H1 (cell line): ENCODE measurements around the gene DLAT. TPM values are rescaled to one million over a fixed set of nuclear protein-coding genes. Genes with fewer than 3 reads are reported as not detected.

Experiments used
- CTCF ChIA-PET: fragments of 300-600 bp; sonication (Branson Sonifier 250); formaldehyde crosslinking; loops from one replicate; lab custom pipeline; 2021; ENCODE audit not compliant: partially characterized antibody; lab: Charles Lee
- POLR2A ChIA-PET: fragments of 300-600 bp; sonication (Branson Sonifier 250); formaldehyde crosslinking; loops from one replicate; lab custom pipeline; 2021; ENCODE audit warnings: inconsistent platforms; ENCODE audit not compliant: partially characterized antibody; lab: Charles Lee
- DNase-seq, 2 experiments: peaks; one replicate each; pipeline versions ENCODE4 v3.0.0 to v3.0.0-alpha.2; 2010 to 2022; ENCODE audit warnings: low spot score in 2 of 2, low read depth in 1 of 2, mixed read lengths in 1 of 2
- FAIRE-seq: peaks from 2 replicates; lab custom pipeline; 2011; peaks lifted over from hg19 to GRCh38; lab: Jason Lieb, UNC
- H2AFZ ChIP-seq: 2 replicates; pipeline ENCODE4 v1.8.1; 2012; ENCODE audit warnings: low read length, inconsistent platforms
- H2AK5ac ChIP-seq: 2 replicates; pipeline ENCODE4 v1.6.1; 2013; ENCODE audit warnings: low read depth, low read length
- H2BK120ac ChIP-seq: replicated peaks from 2 replicates; pipeline ENCODE3; 2013; ENCODE audit warnings: low read depth, low read length, inconsistent platforms
- H2BK12ac ChIP-seq: 2 replicates; pipeline ENCODE4 v1.6.1; 2013; ENCODE audit warnings: low read depth, low read length
- H2BK15ac ChIP-seq: 2 replicates; pipeline ENCODE4 v1.6.1; 2013; ENCODE audit warnings: low read length
- H2BK20ac ChIP-seq: 2 replicates; pipeline ENCODE4 v1.6.1; 2013; ENCODE audit warnings: low read length
- H2BK5ac ChIP-seq: 2 replicates; pipeline ENCODE4 v1.6.1; 2013; ENCODE audit warnings: low read depth, low read length
- H3K14ac ChIP-seq: 2 replicates; pipeline ENCODE4 v1.6.1; 2013; ENCODE audit warnings: inconsistent platforms; ENCODE audit not compliant: insufficient read length
- H3K18ac ChIP-seq: 2 replicates; pipeline ENCODE4 v1.6.1; 2013; ENCODE audit warnings: low read length; ENCODE audit errors: extremely low read depth
- H3K23ac ChIP-seq: 2 replicates; pipeline ENCODE4 v1.6.1; 2013; ENCODE audit warnings: inconsistent platforms; ENCODE audit not compliant: insufficient read length
- H3K23me2 ChIP-seq: 2 replicates; pipeline ENCODE4 v1.6.1; 2013; ENCODE audit warnings: low read depth, low read length
- H3K27ac ChIP-seq: 2 replicates; pipeline ENCODE4 v1.6.1; 2011; ENCODE audit warnings: low read depth, low read length, inconsistent platforms
- H3K27me3 ChIP-seq, 4 experiments: replicated peaks in 1 of 4; 1 replicate in 1 of 4; 2 replicates in 3 of 4; pipeline versions ENCODE4 v1.6.1 to v1.8.1; 2011 to 2013; ENCODE audit warnings: low read length in 3 of 4, mild to moderate bottlenecking in 3 of 4, inconsistent platforms in 2 of 4, mixed read lengths in 2 of 4, moderate library complexity in 1 of 4; ENCODE audit not compliant: control insufficient read depth in 3 of 4, insufficient read depth in 3 of 4; ENCODE audit errors: extremely low read depth in 1 of 4
- H3K36me3 ChIP-seq, 4 experiments: 2 replicates each; pipeline versions ENCODE4 v1.6.1 to v1.8.1; 2011 to 2013; ENCODE audit warnings: mild to moderate bottlenecking in 4 of 4, low read length in 3 of 4, moderate library complexity in 2 of 4, control low read depth in 1 of 4, inconsistent platforms in 1 of 4; ENCODE audit not compliant: insufficient read depth in 4 of 4, control insufficient read depth in 2 of 4
- H3K4ac ChIP-seq: replicated peaks from 2 replicates; pipeline ENCODE3; 2013; ENCODE audit warnings: low read length, low read depth, mixed read lengths, inconsistent platforms; ENCODE audit not compliant: insufficient read length
- H3K4me1 ChIP-seq, 4 experiments: replicated peaks in 1 of 4; 1 replicate in 1 of 4; 2 replicates in 3 of 4; pipeline versions ENCODE4 v1.6.1 to v1.8.1; 2011 to 2013; ENCODE audit warnings: low read length in 3 of 4, inconsistent platforms in 2 of 4, mixed read lengths in 1 of 4; ENCODE audit not compliant: insufficient read depth in 4 of 4, control insufficient read depth in 3 of 4
- H3K4me2 ChIP-seq, 2 experiments: 2 replicates each; pipeline versions ENCODE4 v1.6.1 to v1.8.1; 2011 to 2013; ENCODE audit warnings: low read depth in 2 of 2, low read length in 2 of 2, control low read depth in 1 of 2, inconsistent platforms in 1 of 2, mild to moderate bottlenecking in 1 of 2; ENCODE audit not compliant: insufficient read depth in 1 of 2
- H3K4me3 ChIP-seq, 4 experiments: fragments of 200-600, 300-600 bp in 1 of 4; sonication (generic), shearing (Covaris generic), sonication (Bioruptor Twin) in 1 of 4; 2 replicates each; pipeline versions ENCODE4 v1.5.1 to v1.8.1; 2011 to 2016; ENCODE audit warnings: low read length in 4 of 4, low read depth in 3 of 4, control low read depth in 2 of 4, inconsistent platforms in 2 of 4, mild to moderate bottlenecking in 2 of 4, mixed read lengths in 1 of 4, moderate library complexity in 1 of 4; ENCODE audit not compliant: insufficient read depth in 2 of 4; ENCODE audit errors: extremely low read depth in 1 of 4
- H3K56ac ChIP-seq: replicated peaks from 2 replicates; pipeline ENCODE3; 2013; ENCODE audit warnings: low read depth, mild to moderate bottlenecking, mixed read lengths, low read length, inconsistent platforms; ENCODE audit not compliant: insufficient read length
- H3K79me1 ChIP-seq: 2 replicates; pipeline ENCODE4 v1.6.1; 2013; ENCODE audit warnings: low read depth, low read length, control low read depth
- H3K79me2 ChIP-seq, 2 experiments: 2 replicates each; pipeline versions ENCODE4 v1.6.1 to v1.8.1; 2012 to 2013; ENCODE audit warnings: low read length in 2 of 2, mild to moderate bottlenecking in 2 of 2, inconsistent platforms in 1 of 2; ENCODE audit not compliant: insufficient read depth in 2 of 2, control insufficient read depth in 1 of 2
- H3K9ac ChIP-seq, 4 experiments: replicated peaks in 1 of 4; 1 replicate in 1 of 4; 2 replicates in 3 of 4; pipeline versions ENCODE4 v1.6.1 to v1.8.1; 2011 to 2013; ENCODE audit warnings: low read depth in 3 of 4, low read length in 3 of 4, control low read depth in 2 of 4, mild to moderate bottlenecking in 2 of 4, moderate library complexity in 2 of 4, inconsistent platforms in 1 of 4; ENCODE audit errors: extremely low read depth in 1 of 4
- H3K9me3 ChIP-seq, 2 experiments: 2 replicates each; pipeline versions ENCODE4 v1.6.1 to v1.8.1; 2012 to 2013; ENCODE audit warnings: mild to moderate bottlenecking in 2 of 2, moderate library complexity in 2 of 2, control low read depth in 1 of 2, inconsistent platforms in 1 of 2, low read depth in 1 of 2, low read length in 1 of 2, mixed read lengths in 1 of 2; ENCODE audit not compliant: insufficient read depth in 2 of 2
- H4K20me1 ChIP-seq, 2 experiments: replicated peaks in 1 of 2; 2 replicates each; pipeline versions ENCODE3 to v1.8.1; 2011 to 2013; ENCODE audit warnings: inconsistent platforms in 2 of 2, low read length in 2 of 2, mild to moderate bottlenecking in 1 of 2; ENCODE audit not compliant: insufficient read depth in 2 of 2, control insufficient read depth in 1 of 2
- H4K5ac ChIP-seq: 2 replicates; pipeline ENCODE4 v1.6.1; 2013; ENCODE audit warnings: low read length, low read depth, mixed read lengths, inconsistent platforms; ENCODE audit not compliant: insufficient read length
- H4K8ac ChIP-seq: 2 replicates; pipeline ENCODE4 v1.8.0; 2013; ENCODE audit warnings: mild to moderate bottlenecking, moderate library complexity, low read length, inconsistent platforms; ENCODE audit not compliant: insufficient read depth; ENCODE audit errors: extremely low read depth
- H4K91ac ChIP-seq: replicated peaks from 2 replicates; pipeline ENCODE3; 2013; ENCODE audit warnings: low read length, mixed read lengths, inconsistent platforms; ENCODE audit not compliant: insufficient read length
- ASH2L ChIP-seq: fragments of 200-600, 300-600 bp; sonication (generic); IDR thresholded peaks from one replicate; pipeline ENCODE4 v1.7.1; 2017; ENCODE audit warnings: low read length
- CHD2 ChIP-seq: IDR thresholded peaks from 2 replicates; pipeline ENCODE4 v1.6.1; 2012; ENCODE audit warnings: low read length, improper control_type of control experiment
- EZH2 ChIP-seq: fragments of 200-600 bp; sonication (generic); IDR thresholded peaks from 2 replicates; pipeline ENCODE4 v1.7.1; 2012; ENCODE audit warnings: low read depth, mild to moderate bottlenecking, moderate library complexity, low read length, inconsistent platforms; ENCODE audit not compliant: severe bottlenecking
- JUN ChIP-seq: IDR thresholded peaks from 2 replicates; pipeline ENCODE4 v1.6.1; 2011; ENCODE audit warnings: low read depth, mild to moderate bottlenecking, improper control_type of control experiment, low read length
- KDM5A ChIP-seq: fragments of 200-600 bp; IDR thresholded peaks from 2 replicates; pipeline ENCODE4 v1.7.1; 2012; ENCODE audit warnings: mild to moderate bottlenecking, low read length, inconsistent platforms, mixed read lengths
- PHF8 ChIP-seq: fragments of 200-600 bp; sonication (generic); conservative IDR thresholded peaks from 2 replicates; pipeline ENCODE4 v1.7.1; 2012; ENCODE audit warnings: low read depth, mild to moderate bottlenecking, inconsistent platforms, low read length, moderate library complexity
- POLR2A ChIP-seq, 2 experiments: IDR thresholded peaks; 1 replicate in 1 of 2; 2 replicates in 1 of 2; pipeline ENCODE4 v1.6.1; 2011; ENCODE audit warnings: low read depth in 2 of 2, low read length in 2 of 2, mild to moderate bottlenecking in 2 of 2; ENCODE audit errors: control extremely low read depth in 1 of 2
- POU5F1 ChIP-seq: IDR thresholded peaks from 2 replicates; pipeline ENCODE4 v1.6.1; 2011; ENCODE audit warnings: low read depth, mild to moderate bottlenecking, low read length, moderate library complexity
- SIN3A ChIP-seq, 2 experiments: IDR thresholded peaks in 1 of 2; conservative IDR thresholded peaks in 1 of 2; 2 replicates each; pipeline ENCODE4 v1.6.1; 2011 to 2012; ENCODE audit warnings: low read length in 2 of 2, improper control_type of control experiment in 1 of 2, low read depth in 1 of 2, mild to moderate bottlenecking in 1 of 2
- TAF1 ChIP-seq: IDR thresholded peaks from 2 replicates; pipeline ENCODE4 v1.6.1; 2011; ENCODE audit warnings: mild to moderate bottlenecking, low read depth, low read length
- TEAD4 ChIP-seq: IDR thresholded peaks from 2 replicates; pipeline ENCODE4 v1.6.1; 2012; ENCODE audit warnings: low read depth, low read length, inconsistent platforms, mixed read lengths
- WGBS, 2 experiments: shearing (Covaris generic) in 1 of 2; methylation state at CpG; one replicate each; pipeline versions ENCODE4 v1.1.6 to v1.1.7; 2013 to 2015; ENCODE audit warnings: low lambda C conversion rate in 2 of 2, mixed read lengths in 2 of 2, inconsistent platforms in 1 of 2, low coverage in 1 of 2, missing lambda C conversion rate in 1 of 2; ENCODE audit not compliant: insufficient replicate concordance in 2 of 2, insufficient coverage in 1 of 2, insufficient read length in 1 of 2; ENCODE audit errors: extremely low coverage in 1 of 2, missing lambda C conversion rate in 1 of 2; 5-methylcytosine and 5-hydroxymethylcytosine counted together
- polyA plus RNA-seq, 7 experiments: library from polyadenylated mRNA; depleted of rRNA in 3 of 7; stranded (reverse) in 5 of 7; unstranded in 2 of 7; fragments of >200 nt in 5 of 7; fragments of 200-250 nt in 2 of 7; gene quantifications; 1 replicate in 5 of 7; 2 replicates in 1 of 7; 4 replicates in 1 of 7; pipeline versions ENCODE4 v1.2.1 to v1.2.3, GENCODE V29; 2011 to 2013; ENCODE audit warnings: missing spikeins in 2 of 7, mixed read lengths in 2 of 7
- total RNA-seq: library from RNA; stranded (reverse); fragmentation: NEBNext Ultra II Directional; extraction: Animal tissue kit (Norgen Biotek cat#: 25700); gene quantifications from 2 replicates; pipeline ENCODE4 v1.2.1, GENCODE V29; 2021

Gene DLAT
- total and polyA plus RNA-seq, 2 of the 8 experiments (the other 6 are each of a cell fraction or from before 2014, with no cell fraction given): 23.1 to 66.2 TPM

- WGBS, 2 experiments: 4% methylated on average over 14 of the region's 21 CpGs; no CpG with 5 or more reads in 1 of the 2 experiments
- H3K9ac ChIP-seq: peak overlapping the region; percentile 54 to 83 (median 71)
- peaks cover 0 to 3% (median 0%) of the 10 kb centered on the region in 4 experiments; a peak in 3 of 7 replicates for H3K27me3 ChIP-seq
Observed at GRCh38 chr11:111976767-111977145, 48.5 kb upstream of the DLAT start.

More at GRCh38 chr11:111976767-111977145, 48.5 kb upstream of the DLAT start:
- Histone ChIP-seq H3K79me2 (no peaks in the 10 kb centered on the region), H2BK15ac (peak overlapping the region; percentile 53; the same call in 1 of the 2 replicates), H2BK5ac (peak overlapping the region; percentile 27; the same call in 1 of the 2 replicates), H4K8ac (peak overlapping the region; percentile 51; the same call in 1 of the 2 replicates), H4K5ac (no peak overlapping the region), H3K4ac (no peak overlapping the region), H4K20me1 (peaks cover 0 to 3% of the 10 kb centered on the region in 2 experiments), H3K36me3 (peaks cover 0 to 4% (median 0%) of the 10 kb centered on the region in 4 experiments; a peak in 1 of 8 replicates), H3K23me2 (peaks cover 12% of the 10 kb centered on the region), H3K79me1 (no peaks in the 10 kb centered on the region), H3K27ac (0 out of 2 replicates have a peak overlapping the region, but pooled peaks have one; percentile 28), H3K23ac (no peak overlapping the region), H3K18ac (peak overlapping the region; percentile 91; the same call in 1 of the 2 replicates), H2BK20ac (no peak overlapping the region), H3K56ac (peak overlapping the region; percentile 47), H3K9me3 (no peaks in the 10 kb centered on the region), H2BK120ac (no peak overlapping the region), H4K91ac (no peak overlapping the region), H2AFZ (peak overlapping the region; percentile 95), H2BK12ac (no peak overlapping the region; the same call in 1 of the 2 replicates), H3K4me3 (peak overlapping the region; percentile 66 to 83 (median 81)), H3K14ac (no peak overlapping the region), H3K4me2 (peak overlapping the region; percentile 71 to 90), H2AK5ac (no peak overlapping the region), H3K4me1 (peaks cover 6 to 10% (median 7%) of the 10 kb centered on the region in 4 experiments; a peak in 6 of 7 replicates)
- POLR2A ChIA-PET: interaction anchor here (1.1 to 2.8 kb wide), 6 partner anchors 15 to 49 kb away, joined by 3 to 22 read pairs (median 6); partner anchors contain the start of gene DIXDC1
- TF ChIP-seq ASH2L (peak; percentile 52), TAF1 (no peak), KDM5A (no peak), PHF8 (peak; percentile 41; the same call in 1 of the 2 replicates), EZH2 (peak; percentile 12), POLR2A (IDR thresholded peaks at IDR 0.05; ENCODE audit: control extremely low read depth in 1 of 2, low read depth in 2 of 2, low read length in 2 of 2) (peak; percentile 30 to 54; a peak in 1 of 3 replicates), TEAD4 (peak; percentile 59), POU5F1 (no peak), CHD2 (no peak), JUN (no peak), SIN3A (conservative IDR thresholded peaks at IDR 0.05 in 1 of 2, IDR thresholded peaks at IDR 0.05 in 1 of 2; ENCODE audit: low read depth in 1 of 2, low read length in 2 of 2) (0 out of 4 replicates have a peak, but pooled peaks of 1 of the 2 experiments have one; percentile 13)
- CTCF ChIA-PET: interaction anchor here (0.8 to 21.3 kb wide), 4 partner anchors 17 to 99 kb away, joined by 3 to 565 read pairs (median 44); partner anchors contain the start of gene DIXDC1
- FAIRE-seq (no peak), DNase-seq (peak in 1 of 2 experiments; percentile 73)
